ENCODE results near the gene DEPDC1B.
"Not testable (repeated sequence)": the region's sequence is repeated elsewhere in the genome, so short reads cannot be mapped to it uniquely, and the experiment has no call there.

Gene DEPDC1B

DNA sequence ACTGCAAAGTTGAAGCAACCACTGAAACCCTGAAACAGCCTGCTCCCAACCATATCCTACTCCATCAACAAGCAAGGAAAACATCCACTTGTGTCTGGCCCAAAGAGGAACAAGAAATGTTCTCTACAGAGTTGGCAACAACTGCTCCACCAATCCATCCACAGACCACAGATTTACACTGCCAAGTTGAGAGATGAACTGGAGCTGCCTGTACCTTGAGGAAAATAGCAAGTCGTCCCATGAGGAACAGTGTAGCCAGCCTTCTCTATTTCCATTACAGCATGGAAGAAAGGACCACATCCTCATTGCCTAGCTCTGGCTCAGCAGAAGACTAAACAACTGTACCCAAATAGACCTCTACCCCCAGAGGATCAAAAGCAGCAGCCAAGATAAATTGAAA is 60.4 kb downstream of the DEPDC1B start:
- no peak for DNase-seq

DNA sequence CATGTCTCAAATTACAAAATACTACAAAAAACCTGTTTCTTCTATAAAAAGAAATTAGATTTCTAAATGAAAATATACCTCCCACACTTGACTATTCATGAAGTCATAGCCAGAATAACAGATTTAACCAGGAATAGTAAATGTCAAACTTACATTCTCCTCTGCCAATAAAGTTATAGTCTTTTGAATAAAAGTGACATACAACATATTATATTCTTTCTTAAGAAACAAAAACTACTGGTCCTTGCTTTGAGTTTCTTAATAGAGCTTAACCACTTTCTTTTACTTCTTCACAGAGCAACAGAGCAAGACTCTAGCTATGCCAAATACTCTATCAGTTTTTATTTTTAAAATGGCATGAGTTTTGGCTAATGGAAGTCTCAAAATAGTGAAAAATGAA is 61.7 kb downstream of the DEPDC1B start:
- no peak for DNase-seq

DNA sequence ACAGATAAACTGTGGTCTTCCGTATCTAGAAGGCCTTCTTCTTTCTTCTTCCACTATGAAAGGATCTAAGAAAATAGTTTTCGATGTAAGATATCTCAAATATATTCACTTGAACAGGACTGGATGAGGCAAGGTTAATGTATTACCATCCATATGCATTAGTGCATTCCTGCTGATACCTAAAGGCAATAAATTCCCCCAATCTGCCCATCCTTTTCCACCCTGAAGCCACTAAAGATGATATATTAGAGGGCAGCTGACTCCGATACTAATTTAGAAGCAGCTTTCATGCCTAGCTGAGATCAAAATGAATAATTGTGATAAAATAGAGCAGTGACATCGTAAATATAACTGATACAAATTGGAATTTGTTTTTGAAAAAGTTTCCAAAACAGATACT is 63.3 kb downstream of the DEPDC1B start:
- no peak for DNase-seq

DNA sequence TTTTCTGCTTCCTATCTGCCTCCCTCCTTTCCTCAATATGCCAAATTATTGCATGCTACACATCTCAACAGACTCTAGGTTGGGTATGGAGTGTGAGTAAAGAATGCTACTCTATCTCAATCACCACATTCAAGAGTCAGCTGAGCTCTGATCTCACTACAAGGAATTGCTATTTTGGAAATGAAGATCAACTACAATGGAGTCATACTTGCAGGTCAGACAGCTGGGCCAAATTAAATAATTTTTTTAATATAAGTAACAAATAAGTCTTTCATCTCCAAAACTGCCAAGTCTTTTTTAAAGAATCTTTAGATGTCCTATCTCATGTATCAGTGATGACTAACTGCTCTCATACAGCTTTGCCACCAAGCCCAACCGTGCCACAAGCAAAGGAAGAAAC is 64.0 kb downstream of the DEPDC1B start:
- DNase-seq = no peak

DNA sequence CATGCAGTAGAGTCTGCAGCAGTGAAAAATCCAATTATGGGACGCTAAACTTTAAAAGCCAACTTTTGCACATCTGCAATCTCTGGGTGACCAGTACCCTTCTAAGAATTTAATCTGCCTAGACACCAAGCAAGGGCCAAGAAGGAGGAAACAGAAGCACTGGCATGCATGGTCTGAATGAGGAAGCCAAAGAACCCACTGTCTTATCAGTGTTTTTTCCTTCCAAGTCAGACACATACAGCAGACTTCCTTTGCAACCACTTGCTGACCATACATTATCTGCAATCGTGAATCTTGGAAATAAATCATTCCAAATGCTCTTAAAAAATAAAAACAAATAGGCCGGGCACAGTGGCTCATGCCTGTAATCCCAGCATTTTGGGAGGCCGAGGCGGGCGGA is 65.9 kb downstream of the DEPDC1B start:
- DNase-seq = no peak

DNA sequence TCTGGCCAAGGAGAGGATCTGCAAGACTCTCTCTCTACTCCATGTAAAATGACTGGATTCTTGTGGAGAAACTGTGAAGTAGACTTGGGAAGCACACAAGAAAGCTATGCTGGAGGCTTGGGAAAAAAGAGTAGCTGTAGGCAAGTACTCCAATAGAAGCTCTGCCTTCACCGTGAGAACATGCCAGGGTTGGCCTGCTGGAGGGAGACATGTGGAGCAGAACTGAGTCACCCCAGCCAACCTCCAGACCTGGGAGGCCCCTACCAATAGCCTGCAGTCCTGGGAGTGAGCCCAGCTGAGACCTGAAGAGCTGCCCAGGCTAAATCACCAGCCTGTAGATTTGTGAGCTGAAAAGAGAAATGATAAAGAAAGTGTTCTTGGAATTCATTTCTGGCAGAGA is 66.6 kb downstream of the DEPDC1B start:
- no peak for DNase-seq

DNA sequence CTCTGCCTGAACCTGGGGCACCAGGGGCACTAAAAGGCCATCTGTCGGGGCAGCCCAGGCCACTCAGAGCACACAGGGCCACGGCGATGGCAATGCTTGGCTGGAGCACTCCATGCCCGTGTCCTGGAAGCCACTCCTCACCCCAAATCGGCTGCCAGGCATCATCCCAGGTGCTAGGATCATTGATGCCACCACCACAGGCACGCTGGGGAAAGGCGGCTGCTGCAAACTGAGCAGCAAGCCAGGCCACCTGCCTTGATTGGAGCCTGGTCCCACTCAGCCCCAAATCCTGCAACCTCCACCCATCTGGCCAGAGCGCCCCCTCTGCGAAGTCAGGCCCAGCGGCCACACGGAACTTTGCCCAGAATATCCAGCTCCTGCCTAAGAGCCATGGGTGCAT is 67.8 kb downstream of the DEPDC1B start:
- no peak for DNase-seq

DNA sequence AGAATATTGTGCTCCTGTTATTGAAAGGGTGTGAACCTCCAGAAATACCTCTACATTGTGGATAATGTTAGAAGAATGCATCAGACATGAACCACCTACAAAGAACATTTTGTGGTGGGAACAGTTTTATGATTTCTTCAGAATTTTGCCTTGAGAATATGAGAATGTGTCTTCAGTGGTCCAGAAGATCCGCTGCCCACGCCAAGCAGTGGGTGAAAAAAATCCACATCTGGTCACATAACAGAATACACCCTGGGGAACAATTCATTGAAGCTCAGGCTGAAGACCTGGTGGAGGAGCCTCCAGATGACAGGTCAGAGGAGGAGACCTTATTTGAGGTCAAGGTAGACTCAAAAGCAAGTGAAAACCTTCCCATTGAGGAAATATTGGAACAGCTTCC is 69.1 kb downstream of the DEPDC1B start:
- DNase-seq = no peak

DNA sequence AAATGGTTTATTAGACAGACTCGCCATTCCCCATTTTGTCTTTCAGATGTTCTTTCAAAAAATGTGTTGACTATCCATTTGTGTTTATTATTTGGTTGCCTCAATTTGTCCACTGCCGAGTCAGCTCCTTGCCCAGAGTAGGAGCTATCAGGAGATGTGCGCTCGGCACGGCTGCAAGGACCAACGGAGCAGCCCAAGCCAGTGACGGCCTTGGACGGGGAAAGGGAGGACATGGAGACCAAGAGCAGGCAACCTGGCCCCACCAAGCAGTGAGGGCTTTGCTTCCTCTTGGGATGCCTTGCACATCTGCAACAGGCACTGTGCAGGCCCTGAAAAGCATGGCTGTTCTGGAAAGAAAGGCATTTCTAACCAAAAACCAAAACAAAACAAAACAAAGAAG is 69.8 kb downstream of the DEPDC1B start:
- no peak for DNase-seq

DNA sequence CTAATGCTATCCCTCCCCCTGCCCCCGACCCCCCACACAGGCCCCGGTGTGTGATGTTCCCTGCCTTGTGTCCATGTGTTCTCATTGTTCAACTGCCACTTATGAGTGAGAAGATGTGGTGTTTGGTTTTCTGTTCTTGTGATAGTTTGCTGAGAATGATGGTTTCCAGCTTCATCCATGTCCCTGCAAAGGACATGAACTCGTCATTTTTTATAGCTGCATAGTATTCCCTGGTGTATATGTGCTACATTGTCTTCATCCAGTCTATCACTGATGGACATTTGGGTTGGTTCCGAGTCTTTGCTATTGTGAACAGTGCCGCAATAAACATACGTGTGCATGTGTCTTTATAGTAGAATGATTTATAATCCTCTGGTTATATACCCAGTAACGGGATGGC is 75.1 kb downstream of the DEPDC1B start:
- DNase-seq = not testable (repeated sequence)

DNA sequence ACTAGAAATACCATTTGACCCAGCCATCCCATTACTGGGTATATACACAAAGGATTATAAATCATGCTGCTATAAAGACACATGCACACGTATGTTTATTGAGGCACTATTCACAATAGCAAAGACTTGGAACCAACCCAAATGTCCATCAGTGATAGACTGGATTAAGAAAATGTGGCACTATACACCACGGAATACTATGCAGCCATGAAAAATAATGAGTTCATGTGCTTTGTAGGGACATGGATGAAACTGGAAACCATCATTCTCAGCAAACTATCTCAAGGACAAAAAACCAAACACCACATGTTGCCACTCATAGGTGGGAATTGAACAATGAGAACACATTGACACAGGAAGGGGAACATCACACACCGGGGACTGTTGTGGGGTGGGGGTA is 79.2 kb downstream of the DEPDC1B start:
- DNase-seq = not testable (repeated sequence)

DNA sequence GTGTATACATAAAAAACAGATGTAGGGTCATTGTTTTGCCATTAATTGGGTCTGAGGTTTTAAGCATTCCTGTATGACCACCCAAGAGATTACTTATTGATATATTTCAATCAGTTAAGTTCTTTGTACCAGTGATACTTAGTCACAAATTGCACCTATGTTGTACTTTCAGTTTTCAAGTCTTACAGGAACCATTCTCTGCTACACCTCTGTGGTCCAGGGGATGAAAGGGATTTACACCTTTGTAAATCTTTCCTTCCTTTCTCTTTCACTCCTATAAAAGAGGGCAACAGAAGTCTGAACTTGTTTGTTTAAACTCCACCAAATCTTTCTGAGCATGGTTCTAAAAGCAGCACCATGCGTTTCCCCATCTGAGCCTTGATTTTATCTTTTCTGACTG is 86.1 kb downstream of the DEPDC1B start:
- DNase-seq = no peak

DNA sequence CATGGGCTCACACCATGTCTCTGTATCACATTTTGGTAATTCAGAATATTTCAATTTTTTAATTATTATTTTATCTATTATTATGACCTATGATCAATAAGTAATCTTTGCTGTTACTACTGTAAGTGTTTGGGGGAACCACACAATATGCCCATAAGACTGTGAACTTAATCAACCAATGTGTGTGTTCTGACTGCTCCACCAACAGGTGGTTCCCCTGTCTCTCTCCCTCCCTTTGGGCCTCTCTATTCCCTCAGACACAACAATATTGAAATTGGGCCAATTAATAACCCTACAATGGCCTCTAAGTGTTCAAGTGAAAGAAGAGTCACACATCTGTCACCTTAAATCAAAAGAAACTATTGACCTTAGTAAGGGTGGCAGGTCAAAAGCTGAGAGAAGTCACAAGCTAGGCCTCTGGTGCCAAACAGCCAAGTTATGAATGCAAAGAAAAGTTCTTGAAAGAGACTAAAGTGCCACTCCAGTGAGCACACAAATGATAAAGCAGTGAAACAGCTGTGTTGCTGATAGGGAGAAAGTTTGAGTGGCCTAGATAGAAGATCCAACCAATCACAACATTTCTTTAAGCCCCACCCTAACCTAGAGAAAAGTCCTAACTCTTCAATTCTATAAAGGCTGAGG is 88.7 kb downstream of the DEPDC1B start:
- no peak for DNase-seq

DNA sequence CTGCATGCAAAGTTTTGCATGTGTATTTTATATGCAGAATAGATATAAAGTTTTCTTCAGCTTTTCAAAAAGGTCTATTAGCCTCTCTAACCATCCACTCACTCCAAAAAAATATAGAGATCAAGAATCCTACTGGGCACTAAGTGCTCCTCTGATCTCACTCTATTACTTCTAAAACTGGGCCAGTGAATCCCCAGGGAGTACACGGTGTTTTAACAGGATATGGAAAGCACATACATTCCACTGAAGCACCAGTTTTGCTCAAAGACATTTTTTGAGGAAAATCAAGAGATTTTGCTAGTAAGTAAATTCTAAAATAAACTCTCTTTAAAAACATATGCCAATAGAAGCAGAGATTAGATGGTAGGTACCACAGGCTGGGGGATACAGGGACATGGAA is 95.2 kb downstream of the DEPDC1B start:
- DNase-seq = no peak

DNA sequence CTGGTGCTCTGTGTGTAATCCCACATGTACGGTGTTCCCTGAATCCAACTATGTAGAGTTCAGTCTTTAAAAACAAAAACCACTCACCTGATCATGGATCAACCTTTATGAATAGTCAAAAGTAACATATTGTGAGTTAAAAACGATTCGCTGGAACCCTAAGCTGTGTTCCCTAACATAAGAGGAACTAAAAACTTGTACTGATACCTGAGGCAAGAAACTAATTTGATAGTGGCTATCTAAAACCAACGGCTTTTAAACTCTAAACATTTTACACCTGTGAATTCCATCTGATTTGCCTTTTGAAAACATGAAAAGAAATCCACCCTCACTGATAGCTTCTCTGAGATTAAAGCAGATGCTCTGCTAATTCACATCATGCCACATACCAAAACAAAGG is 101.5 kb downstream of the DEPDC1B start:
- DNase-seq = no peak

DNA sequence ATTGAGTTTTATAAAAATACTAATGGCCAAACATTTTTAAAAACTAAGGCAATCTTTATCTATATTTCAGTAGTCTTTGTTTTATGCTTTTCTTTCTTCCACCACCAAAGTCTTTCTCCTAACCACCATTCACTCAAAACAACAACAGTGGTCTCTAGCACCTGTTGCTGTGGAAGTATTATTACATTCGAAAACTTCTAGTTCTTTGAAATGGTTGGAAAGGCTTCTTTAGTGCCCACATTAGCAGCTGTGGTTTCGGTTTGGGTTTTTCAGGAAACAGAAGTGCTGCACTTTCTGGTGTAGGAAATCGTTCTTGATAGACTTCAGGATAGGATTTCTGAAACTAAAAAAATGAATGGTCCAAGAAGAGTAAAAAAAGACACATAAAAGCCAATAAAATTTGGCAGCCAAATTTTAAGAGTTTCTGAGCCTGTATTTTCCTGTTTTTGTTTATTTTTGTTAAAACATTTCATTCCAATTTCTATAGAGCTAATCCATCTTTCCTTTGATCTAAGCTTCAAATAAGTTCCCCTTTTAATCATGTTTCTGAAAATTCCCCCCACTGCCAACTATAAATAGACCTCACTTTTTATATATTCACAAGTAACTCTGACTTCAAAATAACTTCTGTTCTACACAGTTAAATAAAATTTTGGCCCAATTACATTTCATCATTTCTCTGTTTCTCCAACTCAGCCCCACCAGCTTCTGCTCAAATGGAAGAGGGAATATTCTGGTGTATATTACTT is 102.2 kb downstream of the DEPDC1B start:
- no peak for DNase-seq

DNA sequence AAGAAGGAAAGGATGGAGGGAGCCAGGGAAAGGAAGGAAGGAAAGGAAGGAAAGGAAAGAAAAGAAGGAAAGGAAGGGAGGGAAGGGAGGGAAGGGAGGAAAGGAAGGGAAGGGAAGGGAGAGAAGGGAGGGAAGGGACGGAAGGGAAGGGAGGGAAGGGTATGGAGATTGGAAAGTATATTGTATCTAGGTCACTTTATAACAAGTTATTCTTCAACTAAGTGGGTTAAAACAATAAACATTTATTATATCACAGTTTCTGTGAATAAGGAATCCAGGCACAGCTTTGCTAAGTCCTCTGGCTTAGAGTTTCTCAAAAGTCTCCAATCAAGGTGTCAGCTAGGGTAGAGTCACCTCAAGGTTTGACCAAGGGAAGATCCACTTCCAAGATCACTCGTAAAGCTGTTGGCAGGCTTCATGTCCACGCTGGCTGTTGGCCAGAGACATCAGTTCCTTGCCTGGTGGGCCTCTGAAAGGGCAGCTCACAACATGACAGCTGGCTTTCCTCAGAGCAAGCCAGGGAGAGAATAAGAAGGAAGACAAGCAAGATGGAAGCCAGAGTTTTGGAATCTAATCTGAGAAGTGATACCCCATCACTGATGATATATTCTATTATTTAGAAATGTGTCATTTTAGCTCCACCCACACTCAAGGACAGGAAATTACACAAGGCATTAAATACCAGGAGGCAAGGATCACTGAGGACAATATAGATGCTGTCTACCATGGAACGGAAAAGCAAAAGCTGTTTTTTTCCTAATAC is 105.1 kb downstream of the DEPDC1B start:
- DNase-seq = no peak

DNA sequence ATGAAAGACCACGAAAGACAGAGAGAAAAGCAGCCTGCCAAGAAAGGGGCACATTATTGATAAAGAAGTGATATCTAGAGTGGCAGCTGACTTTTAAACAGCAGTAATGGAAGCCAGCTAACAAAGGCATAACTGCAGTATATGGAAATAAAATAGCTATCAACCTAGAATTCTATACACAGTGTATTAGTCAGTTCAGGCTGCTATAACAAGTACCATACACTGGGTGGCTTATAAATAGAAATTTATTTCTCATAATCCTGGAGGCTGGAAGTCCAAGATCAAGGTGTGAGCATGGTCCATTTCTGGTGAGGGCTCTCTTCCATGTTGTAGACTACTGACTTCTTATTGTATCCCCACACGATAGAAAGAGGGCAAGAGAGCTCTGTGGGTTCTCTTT is 109.8 kb downstream of the DEPDC1B start:
- no peak for DNase-seq

DNA sequence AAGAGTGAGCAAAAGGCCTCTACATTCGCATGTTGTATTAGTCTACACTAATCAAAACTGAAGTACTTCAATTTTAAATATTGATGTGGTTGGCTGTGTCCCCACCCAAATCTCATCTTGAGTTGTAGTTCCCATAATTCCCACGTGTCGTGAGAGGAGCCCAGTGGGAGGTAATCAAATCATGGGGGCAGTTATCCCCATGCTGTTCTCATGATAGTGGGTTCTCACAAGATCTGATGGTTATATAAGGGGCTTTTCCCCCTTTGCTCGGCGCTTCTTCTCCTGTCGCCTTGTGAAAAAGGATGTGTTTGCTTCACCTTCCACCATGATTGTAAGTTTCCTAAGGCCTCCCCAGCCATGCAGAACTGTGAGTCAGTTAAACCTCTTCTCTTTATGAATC is 112.7 kb downstream of the DEPDC1B start:
- not testable (repeated sequence) for DNase-seq

DNA sequence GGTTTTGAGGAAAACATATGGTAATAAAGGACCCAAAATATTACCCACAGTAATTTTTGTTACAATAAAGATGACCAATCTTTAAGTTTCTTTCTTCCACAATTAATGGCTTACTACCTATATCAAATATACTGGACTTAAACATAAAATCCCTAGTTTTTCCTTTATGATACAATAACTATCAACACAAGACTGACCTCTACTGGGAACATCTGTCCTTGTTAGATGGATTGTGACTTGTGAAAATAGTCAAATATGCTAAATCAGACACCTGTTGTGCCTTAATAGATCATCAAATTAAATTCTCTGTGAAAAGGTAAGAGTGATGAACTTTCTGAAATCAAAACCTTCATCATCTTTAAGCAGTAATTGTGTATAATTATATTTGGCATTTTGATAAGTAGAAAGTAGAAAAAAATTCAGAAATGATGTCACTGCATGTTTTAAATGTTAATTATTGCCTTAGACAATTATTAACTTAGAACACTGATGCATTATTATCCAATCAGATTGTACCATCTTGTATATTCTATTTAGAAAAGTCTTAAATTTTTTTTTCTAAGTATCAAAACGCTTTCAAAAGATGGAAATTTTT is 113.6 kb downstream of the DEPDC1B start:
- no peak for DNase-seq

DNA sequence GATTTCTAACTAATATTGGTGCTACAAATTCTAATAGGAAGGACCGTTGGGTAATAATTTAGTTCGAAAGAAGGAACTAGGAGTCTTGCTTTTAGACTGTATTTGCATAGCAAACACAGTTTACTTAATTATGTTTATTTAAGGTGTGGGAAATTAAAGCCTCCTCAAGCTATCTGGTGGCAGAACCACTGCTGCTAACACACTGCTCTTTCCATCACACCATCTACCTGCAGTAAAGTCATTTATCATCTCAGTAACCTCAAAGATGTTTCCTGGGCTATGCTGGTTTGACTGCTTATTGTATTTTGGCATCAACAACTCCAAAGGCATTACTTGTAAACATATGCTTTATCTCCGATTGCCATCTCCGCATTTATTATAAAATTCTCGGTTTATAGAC is 114.3 kb downstream of the DEPDC1B start:
- DNase-seq = no peak

DNA sequence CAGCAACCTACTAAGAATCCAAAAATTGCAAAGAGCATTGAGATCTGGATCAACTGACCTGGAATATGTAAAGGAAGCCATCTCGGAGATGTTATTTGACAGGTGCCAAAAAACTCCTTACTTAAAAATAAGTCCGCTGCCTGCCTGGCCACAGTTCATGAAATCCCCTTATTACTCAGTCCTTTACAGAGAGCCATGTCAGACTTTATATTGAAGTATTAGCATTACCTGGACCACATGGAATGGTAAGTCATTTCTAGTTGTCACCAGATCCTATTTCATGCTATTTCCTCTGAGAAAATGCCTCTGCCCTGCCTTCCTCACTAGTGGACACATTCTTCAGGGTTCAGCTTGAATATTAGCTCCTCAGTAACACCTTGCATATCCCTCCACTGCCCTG is 115.7 kb downstream of the DEPDC1B start:
- DNase-seq = no peak

DNA sequence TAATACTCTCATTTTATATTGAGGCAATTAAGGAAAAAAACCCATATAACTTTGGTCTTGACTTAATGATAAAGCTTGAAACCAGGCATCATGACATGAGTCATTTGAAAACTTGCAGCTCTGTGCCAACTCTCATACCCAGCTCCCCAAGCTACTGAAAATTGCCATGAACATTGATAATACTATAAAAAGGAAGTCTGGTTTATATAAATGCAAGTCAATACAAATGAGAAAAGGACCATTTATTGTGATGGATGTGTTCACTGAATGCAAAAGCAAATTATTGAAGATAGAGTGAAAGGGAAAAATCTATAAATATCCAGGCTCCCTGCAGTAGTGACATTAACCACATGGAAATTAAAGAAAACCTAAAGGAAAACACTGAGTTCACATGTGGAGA is 116.3 kb downstream of the DEPDC1B start:
- no peak for DNase-seq

DNA sequence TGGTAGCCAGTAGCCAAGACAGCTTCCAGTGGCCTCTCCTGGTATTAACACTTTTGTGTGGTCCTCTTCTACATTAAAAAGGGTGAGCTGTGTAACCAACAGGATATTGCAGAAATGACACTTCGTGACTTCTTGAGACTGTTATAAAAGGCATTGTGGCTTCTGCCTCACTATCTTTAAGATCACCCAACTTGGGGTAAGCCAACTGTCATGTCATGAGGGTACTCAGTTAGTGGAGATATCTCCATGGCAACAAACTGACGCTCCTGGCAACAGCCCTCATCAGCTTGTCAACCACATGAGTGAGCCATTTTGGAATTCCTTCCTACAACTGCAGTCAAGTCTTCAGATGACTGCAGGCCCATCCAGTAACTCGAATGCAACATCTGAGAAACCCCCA is 121.7 kb downstream of the DEPDC1B start:
- DNase-seq = no peak

Data from NCI-H1930 (cell line).